ENCODE data around the gene BMF. TPM values are rescaled to one million over a fixed set of nuclear protein-coding genes. Genes with fewer than 3 reads are reported as not detected.

The BMF gene
- total RNA-seq, 3 donors from 2014 or later, result 8.2 to 24.4 (median 9.3) TPM

DNA sequence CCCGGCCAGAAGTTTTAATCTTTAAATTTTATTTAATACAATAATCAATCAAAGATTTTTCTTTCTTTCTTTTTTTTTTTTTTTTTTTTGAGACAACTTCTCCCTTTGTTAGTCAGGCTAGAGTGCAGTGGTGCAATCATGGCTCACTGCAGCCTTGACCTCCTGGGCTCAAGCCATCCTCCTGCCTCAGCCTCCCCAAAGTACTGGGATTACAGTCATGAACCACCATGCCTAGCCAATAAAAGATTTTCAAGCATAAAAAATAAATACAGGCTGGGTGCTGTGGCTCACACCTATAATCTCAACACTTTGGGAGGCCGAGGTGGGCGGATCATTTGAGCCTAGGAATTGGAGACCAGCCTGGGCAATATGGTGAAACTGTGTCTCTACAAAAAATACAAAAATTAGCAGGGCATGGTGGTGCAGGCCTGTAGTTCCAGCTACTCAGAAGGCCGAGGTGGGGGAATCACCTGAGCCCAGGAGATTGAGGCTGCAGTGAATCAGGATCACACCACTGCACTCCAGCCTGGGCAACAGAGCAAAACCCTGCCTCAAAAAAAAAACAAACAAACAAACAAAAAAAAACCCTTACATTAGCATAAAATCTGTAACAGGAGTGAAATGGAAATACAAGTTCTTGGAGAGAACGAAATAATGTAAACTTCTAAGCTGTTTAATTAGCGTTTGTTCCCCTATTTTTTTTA, 40.6 kb downstream of the BMF start:
- no peak for DNase-seq (ENCODE audit: low spot score in 2 of 2)
- no peak overlapping the region for H3K27ac ChIP-seq
- no peaks in the 10 kb centered on the region for H3K9me3 ChIP-seq
- H3K4me1 ChIP-seq, result peaks cover 0 to 9% of the 10 kb centered on the region in 2 donors
- H3K4me3 ChIP-seq, result no peak overlapping the region
- H3K27me3 ChIP-seq, result no peaks in the 10 kb centered on the region
- intact Hi-C loops (cut with DNase I; ENCODE audit: low total_unique reads), result no loop called here
- no peak for TF ChIP-seq POLR2AphosphoS5 (IDR thresholded peaks at IDR 0.05)
- TF ChIP-seq, protein P1, sequence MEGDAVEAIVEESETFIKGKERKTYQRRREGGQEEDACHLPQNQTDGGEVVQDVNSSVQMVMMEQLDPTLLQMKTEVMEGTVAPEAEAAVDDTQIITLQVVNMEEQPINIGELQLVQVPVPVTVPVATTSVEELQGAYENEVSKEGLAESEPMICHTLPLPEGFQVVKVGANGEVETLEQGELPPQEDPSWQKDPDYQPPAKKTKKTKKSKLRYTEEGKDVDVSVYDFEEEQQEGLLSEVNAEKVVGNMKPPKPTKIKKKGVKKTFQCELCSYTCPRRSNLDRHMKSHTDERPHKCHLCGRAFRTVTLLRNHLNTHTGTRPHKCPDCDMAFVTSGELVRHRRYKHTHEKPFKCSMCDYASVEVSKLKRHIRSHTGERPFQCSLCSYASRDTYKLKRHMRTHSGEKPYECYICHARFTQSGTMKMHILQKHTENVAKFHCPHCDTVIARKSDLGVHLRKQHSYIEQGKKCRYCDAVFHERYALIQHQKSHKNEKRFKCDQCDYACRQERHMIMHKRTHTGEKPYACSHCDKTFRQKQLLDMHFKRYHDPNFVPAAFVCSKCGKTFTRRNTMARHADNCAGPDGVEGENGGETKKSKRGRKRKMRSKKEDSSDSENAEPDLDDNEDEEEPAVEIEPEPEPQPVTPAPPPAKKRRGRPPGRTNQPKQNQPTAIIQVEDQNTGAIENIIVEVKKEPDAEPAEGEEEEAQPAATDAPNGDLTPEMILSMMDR (IDR thresholded peaks at IDR 0.05), result no peak
- no peaks in the 10 kb centered on the region for H3K36me3 ChIP-seq

DNA sequence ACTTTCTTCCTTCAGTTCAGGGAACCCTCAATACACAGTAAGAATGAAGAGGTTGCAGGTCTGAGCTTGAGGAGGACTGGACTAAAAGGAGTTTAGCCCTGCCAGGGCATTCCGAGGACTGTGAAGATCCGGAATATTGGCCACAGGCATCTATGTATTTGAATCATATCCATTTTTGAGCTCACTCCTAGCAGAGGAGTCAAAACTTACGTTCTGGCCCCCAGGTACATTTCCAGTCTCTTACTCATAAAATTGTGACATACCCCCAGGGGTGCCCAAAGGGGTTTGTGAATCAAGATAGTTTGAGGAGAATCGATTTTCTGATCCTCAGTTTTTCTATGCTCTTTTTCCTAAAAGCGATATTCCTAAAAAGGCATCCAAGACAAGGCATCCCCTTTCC, 42.1 kb downstream of the BMF start:
- TF ChIP-seq POLR2A (IDR thresholded peaks at IDR 0.05) (no peak), POLR2AphosphoS5 (IDR thresholded peaks at IDR 0.05) (no peak)
- TF ChIP-seq, protein P1 (IDR thresholded peaks at IDR 0.05), result no peak
- peaks cover 0 to 9% of the 10 kb centered on the region in 2 donors for H3K4me1 ChIP-seq
- H3K36me3 ChIP-seq, result no peaks in the 10 kb centered on the region
- no peaks in the 10 kb centered on the region for H3K9me3 ChIP-seq
- no peak for DNase-seq (ENCODE audit: low spot score in 2 of 2)
- H3K27me3 ChIP-seq, result no peaks in the 10 kb centered on the region
- intact Hi-C loops (cut with DNase I; ENCODE audit: low total_unique reads), result no loop called here
- H3K4me3 ChIP-seq, result no peak overlapping the region
- H3K27ac ChIP-seq, result no peak overlapping the region

DNA sequence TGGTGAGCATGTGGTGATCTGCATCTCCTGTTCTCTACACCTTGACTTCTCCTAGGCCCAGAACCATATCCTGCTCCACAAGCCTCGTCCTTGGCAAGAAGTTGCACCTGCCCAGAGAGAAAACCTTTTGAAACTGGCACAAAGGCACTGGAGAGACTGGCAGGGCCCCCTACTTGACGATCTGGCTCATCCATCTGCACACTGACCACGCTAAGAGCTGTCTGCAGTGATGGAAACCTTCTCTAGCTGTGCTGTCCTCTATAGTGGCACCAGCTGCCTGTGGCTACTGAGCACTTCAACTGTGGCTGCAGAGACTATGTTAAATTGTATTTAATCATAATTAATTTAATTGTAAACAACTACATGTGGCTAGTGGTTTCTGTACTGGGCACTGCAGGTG, 43.5 kb downstream of the BMF start:
- Histone ChIP-seq H3K27ac (no peak overlapping the region), H3K9me3 (no peaks in the 10 kb centered on the region), H3K4me3 (no peak overlapping the region), H3K4me1 (peaks cover 0 to 9% of the 10 kb centered on the region in 2 donors), H3K27me3 (no peaks in the 10 kb centered on the region), H3K36me3 (no peaks in the 10 kb centered on the region)
- intact Hi-C loops (cut with DNase I; ENCODE audit: low total_unique reads), result no loop called here
- no peak for DNase-seq (ENCODE audit: low spot score in 2 of 2)
- TF ChIP-seq, protein P1 (IDR thresholded peaks at IDR 0.05), result no peak
- TF ChIP-seq POLR2A (IDR thresholded peaks at IDR 0.05), result no peak
- no peak for TF ChIP-seq POLR2AphosphoS5 (IDR thresholded peaks at IDR 0.05)

DNA sequence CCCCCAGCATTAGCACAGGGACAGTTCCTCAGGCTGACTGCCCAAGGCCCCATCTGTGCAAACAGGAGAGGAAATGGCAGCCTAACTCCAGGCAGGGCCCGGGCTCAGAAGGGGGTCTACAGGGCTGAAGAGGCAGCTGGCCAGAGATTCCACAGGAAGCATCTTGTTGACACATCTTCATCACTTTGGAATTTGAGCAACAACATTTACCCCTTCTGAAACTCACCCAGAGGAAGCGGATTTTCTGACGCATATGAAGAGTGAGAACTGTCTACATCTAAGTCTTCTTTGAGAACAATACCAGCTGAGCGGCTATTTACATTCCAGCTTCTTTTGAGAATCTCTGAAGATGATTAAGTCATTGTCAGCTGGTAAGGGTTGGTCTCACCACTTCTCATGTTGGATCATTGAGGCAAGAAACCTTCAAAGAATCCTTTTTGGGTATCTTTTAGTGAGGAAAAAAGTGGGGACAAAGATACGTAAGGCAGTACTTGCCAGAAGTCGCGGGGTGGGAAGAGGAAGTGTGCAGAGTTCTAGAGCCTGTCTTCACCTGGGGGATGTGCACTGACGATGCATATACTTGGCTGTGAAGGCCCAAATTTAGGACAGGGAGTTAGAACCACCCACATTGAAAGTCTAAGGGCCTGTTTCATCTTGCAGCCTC, 44.3 kb downstream of the BMF start:
- no peaks in the 10 kb centered on the region for H3K36me3 ChIP-seq
- H3K4me1 ChIP-seq, result peaks cover 0 to 2% of the 10 kb centered on the region in 2 donors
- no peak overlapping the region for H3K27ac ChIP-seq
- H3K9me3 ChIP-seq, result no peaks in the 10 kb centered on the region
- no peak for DNase-seq (ENCODE audit: low spot score in 2 of 2)
- TF ChIP-seq, protein P1 (IDR thresholded peaks at IDR 0.05), result no peak
- TF ChIP-seq POLR2AphosphoS5 (IDR thresholded peaks at IDR 0.05) (no peak), POLR2A (IDR thresholded peaks at IDR 0.05) (no peak)
- H3K27me3 ChIP-seq, result no peaks in the 10 kb centered on the region
- no peak overlapping the region for H3K4me3 ChIP-seq
- intact Hi-C loops (cut with DNase I; ENCODE audit: low total_unique reads), result no loop called here

DNA sequence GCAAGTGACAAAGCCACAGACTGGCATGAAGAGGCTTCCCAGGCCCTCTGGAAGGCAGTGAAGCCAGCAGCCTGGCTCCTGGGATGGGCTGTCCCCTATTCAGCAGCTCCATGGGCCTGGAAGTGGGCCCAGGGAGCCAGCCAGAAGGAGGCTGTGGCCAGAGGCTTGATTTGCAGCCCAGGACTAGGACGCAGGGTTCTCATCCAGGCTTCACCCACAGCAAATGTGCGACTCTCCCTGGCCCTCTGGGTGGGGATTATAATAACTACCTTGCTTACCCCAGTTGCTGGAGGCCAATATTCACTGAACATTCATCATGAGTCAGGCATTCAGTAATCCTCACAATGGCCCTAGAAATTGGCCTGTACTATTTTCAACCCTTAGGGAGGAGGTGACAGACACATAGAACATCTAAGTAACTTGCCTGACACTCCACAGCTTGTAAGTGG, 45.1 kb downstream of the BMF start:
- H3K27ac ChIP-seq, result no peak overlapping the region
- no peak for DNase-seq (ENCODE audit: low spot score in 2 of 2)

More for the DNA sequence above, 45.1 kb downstream of the BMF start:
- no peaks in the 10 kb centered on the region for H3K9me3 ChIP-seq
- H3K27me3 ChIP-seq, result no peaks in the 10 kb centered on the region
- TF ChIP-seq POLR2A (IDR thresholded peaks at IDR 0.05) (no peak), POLR2AphosphoS5 (IDR thresholded peaks at IDR 0.05) (no peak)
- TF ChIP-seq, protein P1 (IDR thresholded peaks at IDR 0.05), result no peak
- intact Hi-C loops (cut with DNase I; ENCODE audit: low total_unique reads), result no loop called here
- H3K4me1 ChIP-seq, result no peaks in the 10 kb centered on the region
- H3K36me3 ChIP-seq, result no peaks in the 10 kb centered on the region
- no peak overlapping the region for H3K4me3 ChIP-seq

Measured in breast epithelium (tissue), 4 donors.